ENCODE results near the gene CSRNP3.

Gene CSRNP3

DNA sequence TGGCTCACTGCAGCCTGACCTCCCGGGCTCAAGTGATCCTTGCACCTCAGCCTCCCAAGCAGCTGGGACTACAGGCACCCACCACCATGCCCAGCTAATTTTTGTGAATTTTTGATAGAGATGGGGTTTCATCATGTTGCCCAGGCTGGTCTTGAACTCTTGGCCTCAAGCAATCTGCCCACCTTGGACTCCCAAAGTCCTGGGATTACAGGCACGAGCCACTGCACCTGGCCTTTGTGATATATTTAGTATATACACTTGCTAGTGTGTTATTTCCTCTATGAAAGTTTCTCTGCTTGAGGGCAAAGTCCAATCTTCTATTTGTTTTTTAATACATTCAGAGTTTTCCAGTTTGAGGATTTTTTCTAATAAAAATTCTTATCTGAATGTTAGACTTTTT, 205.3 kb downstream of the CSRNP3 start:
- POLR2A ChIA-PET (ENCODE audit: low non-redundant PET) = no interaction called here
- TF ChIP-seq, protein P1, sequence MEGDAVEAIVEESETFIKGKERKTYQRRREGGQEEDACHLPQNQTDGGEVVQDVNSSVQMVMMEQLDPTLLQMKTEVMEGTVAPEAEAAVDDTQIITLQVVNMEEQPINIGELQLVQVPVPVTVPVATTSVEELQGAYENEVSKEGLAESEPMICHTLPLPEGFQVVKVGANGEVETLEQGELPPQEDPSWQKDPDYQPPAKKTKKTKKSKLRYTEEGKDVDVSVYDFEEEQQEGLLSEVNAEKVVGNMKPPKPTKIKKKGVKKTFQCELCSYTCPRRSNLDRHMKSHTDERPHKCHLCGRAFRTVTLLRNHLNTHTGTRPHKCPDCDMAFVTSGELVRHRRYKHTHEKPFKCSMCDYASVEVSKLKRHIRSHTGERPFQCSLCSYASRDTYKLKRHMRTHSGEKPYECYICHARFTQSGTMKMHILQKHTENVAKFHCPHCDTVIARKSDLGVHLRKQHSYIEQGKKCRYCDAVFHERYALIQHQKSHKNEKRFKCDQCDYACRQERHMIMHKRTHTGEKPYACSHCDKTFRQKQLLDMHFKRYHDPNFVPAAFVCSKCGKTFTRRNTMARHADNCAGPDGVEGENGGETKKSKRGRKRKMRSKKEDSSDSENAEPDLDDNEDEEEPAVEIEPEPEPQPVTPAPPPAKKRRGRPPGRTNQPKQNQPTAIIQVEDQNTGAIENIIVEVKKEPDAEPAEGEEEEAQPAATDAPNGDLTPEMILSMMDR (conservative IDR thresholded peaks at IDR 0.05; ENCODE audit: low read depth) = no peak
- CTCF ChIA-PET = no interaction called here
- no peak for DNase-seq (ENCODE audit: low spot score)
- no peak overlapping the region for H3K27ac ChIP-seq

DNA sequence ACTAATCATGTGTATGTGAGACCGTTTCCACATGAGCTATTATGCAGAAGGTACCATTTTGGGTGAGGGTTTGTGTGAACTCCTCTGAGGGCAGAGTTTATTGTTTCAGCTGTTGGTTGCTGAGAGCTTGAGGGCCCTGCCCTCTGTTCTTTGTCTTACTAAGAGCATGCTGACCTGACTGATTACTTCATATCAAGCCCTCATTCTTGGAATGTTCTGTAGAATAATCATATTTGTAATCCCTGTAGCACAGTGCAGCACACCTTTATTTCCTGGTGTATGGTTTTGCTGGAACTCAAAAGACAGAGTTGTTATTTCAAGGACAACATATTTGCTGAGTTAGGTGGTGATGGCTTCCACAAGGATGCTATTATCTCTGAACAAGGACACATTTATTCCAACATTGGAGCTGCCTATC, 206.1 kb downstream of the CSRNP3 start:
- TF ChIP-seq, protein P1 (conservative IDR thresholded peaks at IDR 0.05; ENCODE audit: low read depth) = no peak
- ChIA-PET CTCF (interaction anchor here (0.6 to 0.7 kb wide), 2 partner anchors 15 to 32 kb away, joined by 3 to 4 read pairs; no protein-coding TSS in a partner anchor), POLR2A (ENCODE audit: low non-redundant PET) (no interaction called here)
- no peak overlapping the region for H3K27ac ChIP-seq
- no peak for DNase-seq (ENCODE audit: low spot score)

DNA sequence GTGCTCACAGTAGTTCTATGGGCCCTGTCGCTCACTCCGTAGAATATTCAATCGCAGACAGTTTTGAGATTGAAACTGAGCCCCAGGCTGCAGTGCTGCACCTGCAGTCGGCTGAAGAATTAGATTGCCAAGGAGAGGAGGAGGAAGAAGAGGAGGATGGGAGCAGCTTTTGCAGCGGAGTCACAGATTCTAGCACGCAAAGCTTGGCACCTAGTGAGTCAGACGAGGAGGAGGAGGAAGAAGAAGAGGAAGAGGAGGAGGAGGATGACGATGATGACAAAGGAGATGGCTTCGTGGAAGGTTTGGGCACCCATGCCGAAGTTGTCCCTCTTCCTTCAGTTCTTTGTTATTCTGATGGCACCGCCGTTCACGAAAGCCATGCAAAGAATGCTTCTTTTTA, 209.4 kb downstream of the CSRNP3 start:
- no peak for DNase-seq (ENCODE audit: low spot score)
- no peak overlapping the region for H3K27ac ChIP-seq
- ChIA-PET POLR2A (ENCODE audit: low non-redundant PET) (no interaction called here), CTCF (no interaction called here)
- TF ChIP-seq, protein P1 (conservative IDR thresholded peaks at IDR 0.05; ENCODE audit: low read depth) = no peak

DNA sequence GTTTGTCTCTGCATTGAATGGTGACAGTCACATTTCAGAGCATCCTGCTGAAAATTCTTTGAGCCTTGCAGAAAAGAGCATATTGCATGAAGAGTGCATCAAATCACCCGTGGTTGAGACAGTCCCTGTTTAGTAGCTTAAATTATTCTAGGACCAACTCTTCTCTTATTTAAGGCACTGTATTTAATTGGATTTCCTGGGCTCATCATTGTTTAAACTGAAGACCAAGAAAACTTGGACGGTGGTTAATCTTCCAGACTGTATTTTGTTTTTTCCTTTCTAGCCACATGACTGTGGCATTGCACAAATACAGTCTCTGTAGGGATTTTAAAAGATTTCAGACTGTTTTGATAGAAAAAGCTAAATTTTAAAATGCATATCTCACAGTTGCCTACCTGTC, 210.1 kb downstream of the CSRNP3 start:
- ChIA-PET CTCF (no interaction called here), POLR2A (ENCODE audit: low non-redundant PET) (no interaction called here)
- no peak overlapping the region for H3K27ac ChIP-seq
- DNase-seq (ENCODE audit: low spot score) = no peak
- TF ChIP-seq, protein P1 (conservative IDR thresholded peaks at IDR 0.05; ENCODE audit: low read depth) = no peak

DNA sequence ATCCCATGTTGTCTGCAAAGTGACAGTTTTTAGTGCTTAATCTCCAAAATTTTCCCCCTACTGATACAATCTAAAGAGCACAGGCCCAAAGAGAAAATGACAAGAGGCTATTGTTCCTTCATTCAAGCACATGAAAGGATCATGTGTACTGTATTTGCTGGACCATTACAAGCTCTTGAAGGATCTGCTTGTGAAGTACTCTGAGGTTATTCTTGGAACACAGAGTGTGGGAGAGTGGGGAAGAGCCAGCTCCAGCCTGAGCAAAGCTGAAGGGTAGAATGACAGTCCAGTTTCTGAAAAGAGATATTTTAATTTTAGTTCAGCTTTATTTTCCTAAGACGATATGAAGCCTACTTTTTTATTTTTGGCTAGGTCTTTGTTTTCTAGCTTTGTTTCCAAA, 212.3 kb downstream of the CSRNP3 start:
- no peak for DNase-seq (ENCODE audit: low spot score)
- H3K27ac ChIP-seq = no peak overlapping the region
- TF ChIP-seq, protein P1 (conservative IDR thresholded peaks at IDR 0.05; ENCODE audit: low read depth) = no peak
- CTCF ChIA-PET = no interaction called here
- POLR2A ChIA-PET (ENCODE audit: low non-redundant PET) = no interaction called here

DNA sequence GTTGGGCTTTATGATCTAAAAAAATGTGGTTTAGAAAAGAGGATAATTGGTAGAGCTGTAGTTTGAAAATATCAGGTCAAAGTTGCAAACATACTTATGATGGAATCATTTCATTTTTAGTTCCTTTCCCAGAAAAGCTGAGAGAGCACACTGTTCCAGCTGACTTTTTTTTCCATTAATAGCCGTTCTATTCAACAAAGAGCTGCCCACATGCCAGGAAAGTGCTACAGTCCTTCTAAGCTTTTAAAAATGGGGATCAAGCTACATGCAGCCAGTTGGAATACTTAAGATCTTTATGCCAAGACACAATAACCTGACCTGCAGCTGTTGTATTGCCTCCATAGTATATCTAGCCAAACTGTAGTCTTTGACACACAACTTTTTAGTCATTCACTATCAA, 213.0 kb downstream of the CSRNP3 start:
- ChIA-PET POLR2A (ENCODE audit: low non-redundant PET) (no interaction called here), CTCF (no interaction called here)
- TF ChIP-seq, protein P1 (conservative IDR thresholded peaks at IDR 0.05; ENCODE audit: low read depth) = no peak
- H3K27ac ChIP-seq = no peak overlapping the region
- no peak for DNase-seq (ENCODE audit: low spot score)

DNA sequence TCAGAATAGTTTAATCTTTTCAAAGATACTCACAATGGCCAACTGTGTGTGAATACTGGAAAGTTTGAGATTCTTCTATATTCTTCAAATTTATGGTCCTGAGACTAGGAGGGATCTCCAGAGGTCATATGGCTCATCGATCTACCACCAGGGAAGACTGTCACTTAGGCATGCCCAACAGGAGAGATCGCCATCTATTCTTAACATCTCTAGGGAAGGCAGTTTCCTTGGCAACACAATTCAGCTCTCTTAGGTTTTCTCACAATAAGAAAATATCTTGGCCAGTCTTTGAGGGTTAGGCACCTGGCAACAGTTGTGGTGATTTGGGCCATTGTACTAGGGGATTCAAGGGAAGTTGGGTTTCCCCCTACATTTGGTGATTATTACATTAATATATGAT, 217.3 kb downstream of the CSRNP3 start:
- H3K27ac ChIP-seq = no peak overlapping the region
- CTCF ChIA-PET = no interaction called here
- POLR2A ChIA-PET (ENCODE audit: low non-redundant PET) = no interaction called here
- TF ChIP-seq, protein P1 (conservative IDR thresholded peaks at IDR 0.05; ENCODE audit: low read depth) = no peak
- no peak for DNase-seq (ENCODE audit: low spot score)

Measured in RWPE1 (cell line).